Endothelial cell of umbilical vein (primary cell): Measurements from ENCODE around the gene NKAIN4.

Experiments
- CTCF ChIP-seq, 2 donors: IDR thresholded peaks; 1 replicate in 1 of 2; 2 replicates in 1 of 2; pipeline ENCODE4 v1.5.1; 2011; ENCODE audit warnings: low read length in 2 of 2, mild to moderate bottlenecking in 2 of 2, moderate library complexity in 2 of 2, control low read depth in 1 of 2, inconsistent platforms in 1 of 2, low read depth in 1 of 2; ENCODE audit not compliant: insufficient read depth in 1 of 2; ENCODE audit errors: extremely low read depth in 1 of 2
- JUN ChIP-seq: IDR thresholded peaks from 2 replicates; pipeline ENCODE4 v1.6.1; 2011; ENCODE audit warnings: borderline replicate concordance, low read depth; ENCODE audit not compliant: insufficient read length, insufficient read depth
- POLR2A ChIP-seq: IDR thresholded peaks from 2 replicates; pipeline ENCODE4 v1.6.1; 2012; ENCODE audit warnings: low read depth, mild to moderate bottlenecking, control low read depth, low read length
- POLR2AphosphoS5 ChIP-seq: IDR thresholded peaks from 2 replicates; pipeline ENCODE4 v1.6.1; 2012; ENCODE audit warnings: low read depth, mild to moderate bottlenecking, control low read depth, low read length, moderate library complexity; ENCODE audit not compliant: insufficient read depth

GRCh38 chr20:63303095-63303666, 48.9 kb upstream of the NKAIN4 start:
- TF ChIP-seq CTCF (IDR thresholded peaks at IDR 0.05; ENCODE audit: extremely low read depth in 1 of 2, insufficient read depth in 1 of 2, low read depth in 1 of 2, low read length in 2 of 2) = no peak
- no peak for TF ChIP-seq JUN
- TF ChIP-seq POLR2A = no peak
- no peak for TF ChIP-seq POLR2AphosphoS5
